GM18870 (cell line): ENCODE results near the gene NKAIN1.

Source experiments
- ATAC-seq: cut with Tn5 transposase; IDR thresholded peaks from one replicate; pipeline ENCODE4 v1.9.1; 2021; ENCODE audit warnings: moderate library complexity; ENCODE audit not compliant: unreplicated experiment

NKAIN1 gene

GRCh38 chr1:31234123-31234708 lies 5.5 kb downstream of the NKAIN1 start:
- ATAC-seq = no peak

- no peak for ATAC-seq
Measured at GRCh38 chr1:31232689-31233088, 7.0 kb downstream of the NKAIN1 start.

- no peak for ATAC-seq
Measured at GRCh38 chr1:31231802-31232201, 7.9 kb downstream of the NKAIN1 start.

- ATAC-seq = no peak
Measured at GRCh38 chr1:31230378-31230777, 9.3 kb downstream of the NKAIN1 start.

GRCh38 chr1:31228986-31229385 lies 10.7 kb downstream of the NKAIN1 start:
- ATAC-seq = no peak

GRCh38 chr1:31227891-31228568 lies 11.7 kb downstream of the NKAIN1 start:
- no peak for ATAC-seq

GRCh38 chr1:31224068-31224467 lies 15.6 kb downstream of the NKAIN1 start:
- no peak for ATAC-seq

- ATAC-seq = no peak
Measured at GRCh38 chr1:31222176-31222575, 17.5 kb downstream of the NKAIN1 start.

- no peak for ATAC-seq
Measured at GRCh38 chr1:31221072-31221471, 18.6 kb downstream of the NKAIN1 start.

- no peak for ATAC-seq
Measured at GRCh38 chr1:31219489-31219888, 20.2 kb downstream of the NKAIN1 start.

- no peak for ATAC-seq
Measured at GRCh38 chr1:31218705-31219104, 21.0 kb downstream of the NKAIN1 start.

GRCh38 chr1:31216016-31216415 lies 23.7 kb downstream of the NKAIN1 start:
- ATAC-seq = no peak

- no peak for ATAC-seq
Measured at GRCh38 chr1:31215065-31215570, 24.6 kb downstream of the NKAIN1 start.

- ATAC-seq = no peak
Measured at GRCh38 chr1:31214316-31215064, 25.2 kb downstream of the NKAIN1 start.

- ATAC-seq = no peak
Measured at GRCh38 chr1:31208361-31208945, 31.2 kb downstream of the NKAIN1 start.

GRCh38 chr1:31207569-31207968 lies 32.1 kb downstream of the NKAIN1 start:
- ATAC-seq = no peak

- ATAC-seq = no peak
Measured at GRCh38 chr1:31207046-31207445, 32.6 kb downstream of the NKAIN1 start.

GRCh38 chr1:31203215-31203614 lies 36.5 kb downstream of the NKAIN1 start:
- no peak for ATAC-seq

GRCh38 chr1:31201931-31202360 lies 37.7 kb downstream of the NKAIN1 start:
- ATAC-seq = no peak

- no peak for ATAC-seq
Measured at GRCh38 chr1:31199949-31200348, 39.7 kb downstream of the NKAIN1 start.

- no peak for ATAC-seq
Measured at GRCh38 chr1:31199236-31199790, 40.4 kb downstream of the NKAIN1 start.
